HG03039 (cell line): Measurements from ENCODE around the gene TTBK1.

Experiments used
- ATAC-seq: cut with Tn5 transposase; IDR thresholded peaks from one replicate; pipeline ENCODE4 v1.9.1; 2021; ENCODE audit warnings: mild to moderate bottlenecking, moderate library complexity; ENCODE audit not compliant: unreplicated experiment

The TTBK1 gene

GRCh38 chr6:43242908-43243663 is at the start of gene TTBK1:
TSS of gene TTBK1 (plus strand) at chr6:43243481. CDS start at chr6:43246661, 3,180 bp downstream.
- ATAC-seq: no peak

- ATAC-seq: no peak
Observed at GRCh38 chr6:43193929-43194328, 49.4 kb upstream of the TTBK1 start.

GRCh38 chr6:43196337-43196736 is 46.9 kb upstream of the TTBK1 start:
- ATAC-seq: no peak

- no peak for ATAC-seq
Observed at GRCh38 chr6:43199912-43200311, 43.4 kb upstream of the TTBK1 start.

- ATAC-seq: no peak
Observed at GRCh38 chr6:43200541-43200940, 42.7 kb upstream of the TTBK1 start.

- no peak for ATAC-seq
Observed at GRCh38 chr6:43202451-43202850, 40.8 kb upstream of the TTBK1 start.

GRCh38 chr6:43203029-43203717 is 40.1 kb upstream of the TTBK1 start:
- ATAC-seq: no peak

- ATAC-seq: no peak
Observed at GRCh38 chr6:43203718-43204095, 39.6 kb upstream of the TTBK1 start.

- ATAC-seq: no peak
Observed at GRCh38 chr6:43204271-43205105, 38.8 kb upstream of the TTBK1 start.

- no peak for ATAC-seq
Observed at GRCh38 chr6:43205849-43206248, 37.4 kb upstream of the TTBK1 start.

- no peak for ATAC-seq
Observed at GRCh38 chr6:43207286-43207685, 36.0 kb upstream of the TTBK1 start.

GRCh38 chr6:43211955-43212354 is 31.3 kb upstream of the TTBK1 start:
- no peak for ATAC-seq

- no peak for ATAC-seq
Observed at GRCh38 chr6:43213431-43213830, 29.9 kb upstream of the TTBK1 start.

- ATAC-seq: no peak
Observed at GRCh38 chr6:43215066-43215465, 28.2 kb upstream of the TTBK1 start.

GRCh38 chr6:43216200-43216599 is 27.1 kb upstream of the TTBK1 start:
- no peak for ATAC-seq

GRCh38 chr6:43217351-43217750 is 25.9 kb upstream of the TTBK1 start:
- no peak for ATAC-seq

GRCh38 chr6:43219119-43219518 is 24.2 kb upstream of the TTBK1 start:
- ATAC-seq: no peak

- no peak for ATAC-seq
Observed at GRCh38 chr6:43219814-43220213, 23.5 kb upstream of the TTBK1 start.

- ATAC-seq: no peak
Observed at GRCh38 chr6:43220439-43220951, 22.8 kb upstream of the TTBK1 start.

- ATAC-seq: no peak
Observed at GRCh38 chr6:43221046-43221972, 22.0 kb upstream of the TTBK1 start.
